DOHH2 (cell line): ENCODE measurements around the gene LIF.

Experiments used
- H3F3A ChIP-seq: fragments of 200-600 bp; sonication (generic), shearing (Covaris generic); 2 replicates; pipeline ENCODE4 v1.6.0; 2016; ENCODE audit warnings: antibody characterized with exemption, mild to moderate bottlenecking; ENCODE audit not compliant: control insufficient read depth, insufficient read depth
- H3K27ac ChIP-seq: fragments of 200-600 bp; sonication (generic); 2 replicates; pipeline ENCODE4 v1.5.1; 2014; ENCODE audit warnings: low read depth, mild to moderate bottlenecking, low read length, moderate library complexity
- H3K27me3 ChIP-seq: fragments of 200-600 bp; sonication (generic); 2 replicates; pipeline ENCODE4 v1.6.1; 2014; ENCODE audit warnings: mild to moderate bottlenecking, low read length, mixed read lengths; ENCODE audit not compliant: control insufficient read depth
- H3K36me3 ChIP-seq: fragments of 200-600 bp; sonication (generic); 2 replicates; pipeline ENCODE4 v1.6.1; 2014; ENCODE audit warnings: mild to moderate bottlenecking, low read length, moderate library complexity, mixed read lengths; ENCODE audit not compliant: control insufficient read depth
- H3K4me1 ChIP-seq: fragments of 200-600 bp; sonication (generic); 2 replicates; pipeline ENCODE4 v1.6.1; 2014; ENCODE audit warnings: mild to moderate bottlenecking, low read length, mixed read lengths; ENCODE audit not compliant: control insufficient read depth
- H3K4me2 ChIP-seq: fragments of 200-600 bp; sonication (generic); 2 replicates; pipeline ENCODE4 v1.6.0; 2014; ENCODE audit warnings: mild to moderate bottlenecking, low read length, moderate library complexity
- H3K4me3 ChIP-seq: fragments of 200-600 bp; sonication (generic); 2 replicates; pipeline ENCODE4 v1.5.1; 2014; ENCODE audit warnings: mild to moderate bottlenecking, low read length, mixed read lengths
- H3K79me2 ChIP-seq: fragments of 200-600 bp; sonication (generic); 2 replicates; pipeline ENCODE4 v1.6.1; 2014; ENCODE audit warnings: mild to moderate bottlenecking, low read length, mixed read lengths; ENCODE audit not compliant: control insufficient read depth
- H3K9me2 ChIP-seq: fragments of 200-600 bp; sonication (generic); replicated peaks from 2 replicates; pipeline ENCODE4 v1.6.1; 2014; ENCODE audit warnings: mild to moderate bottlenecking, low read length, mixed read lengths; ENCODE audit not compliant: control insufficient read depth
- H3K9me3 ChIP-seq: fragments of 200-600 bp; sonication (generic); 2 replicates; pipeline ENCODE4 v1.6.1; 2014; ENCODE audit warnings: antibody characterized with exemption, low read length, mixed read lengths; ENCODE audit not compliant: control insufficient read depth, insufficient read depth
- H4K20me1 ChIP-seq: fragments of 200-600 bp; sonication (generic); 2 replicates; pipeline ENCODE4 v1.6.0; 2014; ENCODE audit warnings: low read depth, mild to moderate bottlenecking, antibody characterized with exemption, low read length, moderate library complexity; ENCODE audit not compliant: control insufficient read depth, insufficient read depth
- CTCF ChIP-seq: fragments of 200-600 bp; sonication (generic); IDR thresholded peaks from one replicate; pipeline ENCODE4 v1.5.1; 2014; ENCODE audit warnings: antibody characterized with exemption, mild to moderate bottlenecking, low read depth, low read length; ENCODE audit not compliant: poor library complexity, severe bottlenecking
- EZH2phosphoT487 ChIP-seq: fragments of 200-600 bp; sonication (generic); IDR thresholded peaks from 2 replicates; pipeline ENCODE4 v1.6.1; 2017; ENCODE audit warnings: borderline replicate concordance, mild to moderate bottlenecking, antibody characterized with exemption, low read length, moderate library complexity, mixed read lengths

LIF gene

DNA sequence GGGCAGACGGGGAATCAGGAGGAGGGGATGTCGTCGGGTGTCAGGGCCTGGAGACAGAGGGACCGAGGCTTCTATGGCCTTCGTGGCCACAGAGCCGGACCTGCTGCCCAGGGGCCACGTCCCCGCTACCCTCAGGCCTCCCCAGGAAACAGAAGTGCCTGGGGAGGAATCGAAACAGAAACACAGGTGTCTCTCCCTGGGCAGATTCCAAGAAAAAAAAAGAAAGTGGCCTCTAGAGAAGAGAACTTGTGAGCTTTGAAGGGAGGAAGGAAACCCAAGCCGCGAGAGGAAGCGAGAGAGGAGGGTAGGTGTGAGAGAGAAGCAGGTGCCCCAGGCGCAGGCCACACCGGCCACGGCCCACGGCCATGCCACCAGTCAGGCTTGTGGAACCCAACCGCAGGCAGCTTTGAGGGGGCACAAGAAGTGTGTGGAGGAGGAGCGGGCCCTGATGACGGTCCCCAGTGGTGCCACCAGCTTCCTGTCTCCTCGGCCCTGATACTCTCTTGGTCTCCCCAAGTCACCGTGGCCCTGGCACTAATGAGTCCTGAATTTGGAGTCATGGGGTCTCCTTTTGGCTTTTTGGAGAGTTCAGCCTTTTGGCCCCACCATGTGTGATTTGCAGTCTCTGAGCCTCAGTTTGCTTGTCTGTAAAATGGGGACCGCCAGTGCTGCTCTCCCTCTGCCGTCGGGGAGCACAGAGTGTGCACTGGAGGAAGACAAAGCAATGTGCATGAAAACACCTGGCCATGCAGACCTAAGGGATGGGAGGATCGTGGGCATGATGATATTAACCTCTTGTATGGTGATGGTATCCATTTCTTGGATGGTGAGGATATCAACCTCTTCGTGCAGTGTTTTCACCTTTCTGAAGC lies 25.2 kb downstream of the LIF start:
- no peak for TF ChIP-seq EZH2phosphoT487
- no peak for TF ChIP-seq CTCF
- no peak overlapping the region for H3K27ac ChIP-seq
- no peaks in the 10 kb centered on the region for H3F3A ChIP-seq
- peaks cover 19% of the 10 kb centered on the region for H3K4me1 ChIP-seq
- H3K4me2 ChIP-seq: peak overlapping the region; percentile 33; the same call in 1 of the 2 replicates
- no peaks in the 10 kb centered on the region for H3K9me2 ChIP-seq
- H4K20me1 ChIP-seq: no peaks in the 10 kb centered on the region
- no peaks in the 10 kb centered on the region for H3K9me3 ChIP-seq
- H3K4me3 ChIP-seq: no peak overlapping the region
- H3K36me3 ChIP-seq: no peaks in the 10 kb centered on the region
- H3K79me2 ChIP-seq: no peaks in the 10 kb centered on the region
- peaks cover 36% of the 10 kb centered on the region for H3K27me3 ChIP-seq

DNA sequence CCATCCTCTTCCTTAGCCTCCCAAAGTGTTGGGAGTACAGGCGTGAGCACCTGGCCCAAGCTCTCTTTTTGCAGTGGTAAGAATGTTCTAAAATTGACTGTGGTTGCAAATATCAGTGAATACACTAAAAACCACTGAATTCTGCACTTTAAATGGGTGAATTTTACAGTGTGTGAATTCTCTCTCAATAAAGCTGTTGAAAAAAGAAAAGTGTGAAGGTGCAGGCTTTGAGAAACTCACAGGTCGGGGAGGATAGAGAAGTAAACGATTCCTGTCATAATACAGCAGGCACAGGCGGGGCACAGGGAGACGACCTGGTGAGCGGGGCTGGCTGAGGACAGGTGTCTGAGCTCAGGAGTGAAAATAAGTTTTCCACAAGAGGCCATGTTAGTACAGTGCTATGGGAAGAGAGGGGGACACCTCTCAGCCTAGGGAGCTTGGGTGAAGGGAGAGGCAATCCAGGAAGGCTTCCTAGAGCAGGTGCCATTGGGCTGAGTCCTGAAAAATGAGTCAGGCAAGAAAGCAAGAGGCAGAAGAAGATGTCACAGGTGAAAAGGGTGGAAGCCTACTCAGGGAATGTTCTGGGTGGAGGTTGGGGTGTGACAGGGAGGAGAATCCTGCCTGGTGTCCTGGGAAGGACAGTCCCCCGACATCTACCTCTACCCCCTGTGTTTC lies 26.1 kb downstream of the LIF start:
- no peaks in the 10 kb centered on the region for H3K9me2 ChIP-seq
- H3F3A ChIP-seq: no peaks in the 10 kb centered on the region
- H3K79me2 ChIP-seq: no peaks in the 10 kb centered on the region
- TF ChIP-seq CTCF (no peak), EZH2phosphoT487 (no peak)
- no peaks in the 10 kb centered on the region for H3K36me3 ChIP-seq
- H3K27ac ChIP-seq: no peak overlapping the region
- no peaks in the 10 kb centered on the region for H4K20me1 ChIP-seq
- H3K4me3 ChIP-seq: no peak overlapping the region
- H3K4me2 ChIP-seq: no peak overlapping the region
- peaks cover 19% of the 10 kb centered on the region for H3K4me1 ChIP-seq
- no peaks in the 10 kb centered on the region for H3K9me3 ChIP-seq
- H3K27me3 ChIP-seq: peaks cover 36% of the 10 kb centered on the region

- Histone ChIP-seq H3K4me1 (peaks cover 19% of the 10 kb centered on the region), H3K9me3 (no peaks in the 10 kb centered on the region), H3F3A (no peaks in the 10 kb centered on the region), H3K27me3 (peaks cover 40% of the 10 kb centered on the region), H3K4me2 (no peak overlapping the region), H3K4me3 (no peak overlapping the region), H3K27ac (no peak overlapping the region), H4K20me1 (no peaks in the 10 kb centered on the region), H3K9me2 (no peaks in the 10 kb centered on the region), H3K79me2 (no peaks in the 10 kb centered on the region), H3K36me3 (no peaks in the 10 kb centered on the region)
- TF ChIP-seq CTCF (no peak), EZH2phosphoT487 (no peak)
These were observed 26.8 kb downstream of the LIF start for GRCh38 chr22:30219668-30220278.
